ENCODE results near the gene OCA2. TPM values are rescaled to one million over a fixed set of nuclear protein-coding genes. Genes with fewer than 3 reads are reported as not detected.
A peak's percentile ranks its signal among the peaks of the same experiment; 100 is the strongest.

The OCA2 gene
- total RNA-seq, 1 donor from 2014 or later: 0.26 TPM

DNA sequence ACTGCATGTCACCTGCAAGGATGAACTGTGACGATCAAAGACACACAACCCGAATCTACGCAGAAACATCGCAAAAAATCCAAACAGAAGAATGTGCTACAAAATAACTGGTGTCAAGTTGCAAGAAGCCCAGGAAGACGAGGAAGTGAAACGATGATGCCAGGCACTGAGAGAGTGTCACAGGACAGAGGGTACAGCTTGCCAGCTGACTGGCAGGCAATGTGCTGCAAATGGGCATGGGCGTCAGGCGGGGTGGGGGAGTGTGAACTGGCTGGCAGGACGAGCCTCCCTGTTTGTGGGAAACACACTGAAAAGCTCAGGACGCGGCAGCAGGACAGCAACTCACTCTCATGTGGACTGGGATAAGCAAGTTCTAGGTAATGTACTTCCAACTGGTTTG, 28.9 kb upstream of the OCA2 start:
- TF ChIP-seq CTCF (IDR thresholded peaks at IDR 0.05; ENCODE audit: insufficient read depth, low read length, severe bottlenecking): no peak
- no peak for DNase-seq (ENCODE audit: low read depth)
- no peak for FAIRE-seq
- Histone ChIP-seq H3K36me3 (ENCODE audit: control insufficient read depth, insufficient read depth, low read length) (peaks cover 11% of the 10 kb centered on the region), H3K4me3 (ENCODE audit: low read depth, low read length) (no peak overlapping the region), H3K27me3 (ENCODE audit: control insufficient read depth, insufficient read depth, low read length) (no peaks in the 10 kb centered on the region)

GRCh38 chr15:28127036-28127435, 27.9 kb upstream of the OCA2 start:
- Histone ChIP-seq H3K36me3 (ENCODE audit: control insufficient read depth, insufficient read depth, low read length) (peaks cover 14% of the 10 kb centered on the region), H3K4me3 (ENCODE audit: low read depth, low read length) (no peak overlapping the region), H3K27me3 (ENCODE audit: control insufficient read depth, insufficient read depth, low read length) (no peaks in the 10 kb centered on the region)
- DNase-seq (ENCODE audit: low read depth): no peak
- no peak for TF ChIP-seq CTCF (IDR thresholded peaks at IDR 0.05; ENCODE audit: insufficient read depth, low read length, severe bottlenecking)
- no peak for FAIRE-seq

DNA sequence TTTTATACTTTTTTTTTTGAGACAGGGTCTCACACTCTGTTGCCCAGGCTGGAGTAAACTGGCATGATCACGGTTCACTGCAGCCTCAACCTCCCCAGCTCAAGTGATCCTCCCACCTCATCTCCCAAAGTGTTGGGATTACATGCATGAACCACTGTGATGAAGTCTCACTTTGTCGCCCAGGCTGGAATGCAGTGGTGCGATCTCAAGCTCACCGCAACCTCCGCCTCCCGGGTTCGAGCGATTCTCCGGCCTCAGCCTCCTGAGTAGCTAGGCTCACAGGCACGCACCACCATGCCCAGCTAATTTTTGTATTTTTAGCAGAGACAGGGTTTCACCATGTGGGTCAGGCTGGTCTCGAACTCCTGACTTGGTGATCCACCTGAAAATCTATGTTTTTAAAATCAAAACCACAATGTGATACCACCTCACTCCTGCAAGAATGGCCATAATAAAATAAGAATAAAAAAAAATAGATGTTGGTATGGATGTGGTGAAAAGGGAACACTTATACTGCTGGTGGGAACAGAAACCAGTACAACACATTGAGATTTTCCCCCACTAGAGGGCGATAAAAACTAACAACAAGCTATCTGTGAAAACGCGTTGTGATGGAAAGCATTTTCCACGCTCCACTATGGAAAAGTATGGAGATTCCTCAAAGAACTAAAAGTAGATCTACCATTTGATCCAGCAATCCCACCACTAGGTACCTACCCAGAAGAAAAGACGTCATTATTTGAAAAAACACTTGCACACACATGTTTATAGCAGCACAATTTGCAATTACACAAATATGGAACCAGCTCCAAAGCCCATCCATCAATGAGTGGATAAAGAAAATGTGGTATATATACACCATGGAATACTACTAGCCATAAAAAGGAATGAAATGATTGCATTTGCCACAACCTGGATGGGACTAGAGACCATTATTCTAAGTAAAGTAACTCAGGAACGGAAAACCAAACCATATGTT, 26.8 kb upstream of the OCA2 start:
- TF ChIP-seq CTCF (IDR thresholded peaks at IDR 0.05; ENCODE audit: insufficient read depth, low read length, severe bottlenecking): peak; percentile 59
- no peaks in the 10 kb centered on the region for H3K27me3 ChIP-seq (ENCODE audit: control insufficient read depth, insufficient read depth, low read length)
- H3K4me3 ChIP-seq (ENCODE audit: low read depth, low read length): no peak overlapping the region
- FAIRE-seq (no peak), DNase-seq (ENCODE audit: low read depth) (peak; percentile 52)
- peaks cover 12% of the 10 kb centered on the region for H3K36me3 ChIP-seq (ENCODE audit: control insufficient read depth, insufficient read depth, low read length)

GRCh38 chr15:28124841-28125240, 25.7 kb upstream of the OCA2 start:
- no peak for TF ChIP-seq CTCF (IDR thresholded peaks at IDR 0.05; ENCODE audit: insufficient read depth, low read length, severe bottlenecking)
- FAIRE-seq: no peak
- DNase-seq (ENCODE audit: low read depth): no peak
- no peaks in the 10 kb centered on the region for H3K27me3 ChIP-seq (ENCODE audit: control insufficient read depth, insufficient read depth, low read length)
- peaks cover 14% of the 10 kb centered on the region for H3K36me3 ChIP-seq (ENCODE audit: control insufficient read depth, insufficient read depth, low read length)
- no peak overlapping the region for H3K4me3 ChIP-seq (ENCODE audit: low read depth, low read length)

- H3K36me3 ChIP-seq (ENCODE audit: control insufficient read depth, insufficient read depth, low read length): peaks cover 14% of the 10 kb centered on the region
- H3K27me3 ChIP-seq (ENCODE audit: control insufficient read depth, insufficient read depth, low read length): no peaks in the 10 kb centered on the region
- DNase-seq (ENCODE audit: low read depth): peak; percentile 96
Observed at GRCh38 chr15:28123408-28124023, 24.4 kb upstream of the OCA2 start.

More at GRCh38 chr15:28123408-28124023, 24.4 kb upstream of the OCA2 start:
- no peak overlapping the region for H3K4me3 ChIP-seq (ENCODE audit: low read depth, low read length)
- peak; percentile 74 for TF ChIP-seq CTCF (IDR thresholded peaks at IDR 0.05; ENCODE audit: insufficient read depth, low read length, severe bottlenecking)
- peak; percentile 94 for FAIRE-seq
